Measurements from ENCODE around the gene VOPP1. TPM values are rescaled to one million over a fixed set of nuclear protein-coding genes. Genes with fewer than 3 reads are reported as not detected.
A peak's percentile ranks its signal among the peaks of the same experiment; 100 is the strongest.

The VOPP1 gene
- total and polyA plus RNA-seq, 11 donors: 9.9 to 58.0 (median 22.9) TPM

GRCh38 chr7:55452971-55453370, 119.3 kb downstream of the VOPP1 start:
- 86 to 97% (median 94%) methylated on average over 4 of the region's 4 CpGs for WGBS, 4 donors
- Histone ChIP-seq H3K27ac (no peak overlapping the region), H3K36me3 (peaks cover 0 to 6% (median 0%) of the 10 kb centered on the region in 9 donors), H3K9me3 (peaks cover 0 to 20% (median 0%) of the 10 kb centered on the region in 12 donors), H3K4me3 (no peak overlapping the region), H3K4me1 (no peaks in the 10 kb centered on the region), H3K27me3 (peaks cover 0 to 12% (median 3%) of the 10 kb centered on the region in 9 donors)
- no peak for ATAC-seq
- DNase-seq: no peak
- no peak for TF ChIP-seq POLR2A (IDR thresholded peaks at IDR 0.05)
- TF ChIP-seq CTCF (IDR thresholded peaks at IDR 0.05): no peak
- intact Hi-C loops (cut with DNase I): no loop called here

- H3K4me1 ChIP-seq: no peaks in the 10 kb centered on the region
- peaks cover 0 to 6% (median 0%) of the 10 kb centered on the region in 12 donors for H3K9me3 ChIP-seq
- no peak overlapping the region for H3K4me3 ChIP-seq
- 95 to 98% (median 96%) methylated on average over 8 of the region's 8 CpGs for WGBS, 4 donors
- intact Hi-C loops (cut with DNase I): no loop called here
- DNase-seq (no peak), ATAC-seq (no peak)
- peaks cover 0 to 6% (median 0%) of the 10 kb centered on the region in 9 donors for H3K36me3 ChIP-seq
- H3K27me3 ChIP-seq: peaks cover 0 to 12% (median 3%) of the 10 kb centered on the region in 9 donors
- no peak overlapping the region for H3K27ac ChIP-seq
- TF ChIP-seq POLR2A (IDR thresholded peaks at IDR 0.05) (no peak), CTCF (IDR thresholded peaks at IDR 0.05) (no peak)
Measured at GRCh38 chr7:55449992-55450535, 122.2 kb downstream of the VOPP1 start.

GRCh38 chr7:55449205-55449991, 122.9 kb downstream of the VOPP1 start:
- DNase-seq: no peak
- peak overlapping the region in 1 of 12 donors; percentile 2 for H3K4me3 ChIP-seq
- H3K27me3 ChIP-seq: peaks cover 0 to 12% (median 3%) of the 10 kb centered on the region in 9 donors
- H3K9me3 ChIP-seq: peaks cover 0 to 6% (median 0%) of the 10 kb centered on the region in 12 donors
- WGBS, 4 donors: 41 to 56% (median 51%) methylated on average over 34 to 56 of the region's 56 CpGs
- ATAC-seq: peak in 1 of 4 donors; percentile 42
- no peaks in the 10 kb centered on the region for H3K4me1 ChIP-seq
- H3K36me3 ChIP-seq: peaks cover 0 to 6% (median 0%) of the 10 kb centered on the region in 9 donors
- H3K27ac ChIP-seq: no peak overlapping the region
- no peak for TF ChIP-seq POLR2A (IDR thresholded peaks at IDR 0.05)
- no peak for TF ChIP-seq CTCF (IDR thresholded peaks at IDR 0.05)
- intact Hi-C loops (cut with DNase I): no loop called here

GRCh38 chr7:55448526-55448925, 123.8 kb downstream of the VOPP1 start:
- DNase-seq (no peak), ATAC-seq (no peak)
- no peak overlapping the region for H3K27ac ChIP-seq
- H3K9me3 ChIP-seq: peaks cover 0 to 6% (median 0%) of the 10 kb centered on the region in 12 donors
- H3K4me3 ChIP-seq: peak overlapping the region in 1 of 12 donors; percentile 2
- intact Hi-C loops (cut with DNase I): no loop called here
- H3K36me3 ChIP-seq: peaks cover 0 to 6% (median 0%) of the 10 kb centered on the region in 9 donors
- H3K4me1 ChIP-seq: no peaks in the 10 kb centered on the region
- H3K27me3 ChIP-seq: peaks cover 0 to 12% (median 3%) of the 10 kb centered on the region in 9 donors
- TF ChIP-seq CTCF (IDR thresholded peaks at IDR 0.05) (no peak), POLR2A (IDR thresholded peaks at IDR 0.05) (no peak)
- 70 to 89% (median 83%) methylated on average over 22 of the region's 22 CpGs for WGBS, 4 donors
